ENCODE measurements around the gene SLC22A7. TPM values are rescaled to one million over a fixed set of nuclear protein-coding genes. Genes with fewer than 3 reads are reported as not detected.
A peak's percentile ranks its signal among the peaks of the same experiment; 100 is the strongest.

The SLC22A7 gene
- total RNA-seq, 1 experiment from 2014 or later, result not detected

GRCh38 chr6:43264599-43265145 lies 33.4 kb upstream of the SLC22A7 start:
- DNase-seq (ENCODE audit: low spot score), result no peak

DNA sequence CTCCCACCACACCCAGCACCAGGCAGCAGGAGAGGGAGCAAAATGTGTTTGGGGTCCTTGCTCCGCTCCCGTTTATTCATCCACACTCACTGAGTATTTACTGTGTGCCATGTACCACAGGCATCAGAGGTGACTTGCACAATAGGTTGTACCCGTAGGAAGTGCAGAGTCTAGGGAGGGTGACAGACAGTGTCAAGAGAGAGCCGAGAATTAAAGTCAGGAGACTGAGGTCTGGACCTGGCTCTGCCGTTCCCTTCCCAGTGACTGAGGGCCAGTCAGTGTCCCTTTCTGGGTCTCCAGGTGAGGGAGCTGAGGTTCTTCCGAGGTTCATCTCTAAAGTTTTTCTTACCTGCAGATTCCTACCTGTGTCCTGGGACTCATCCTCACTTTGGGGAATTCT lies 32.5 kb upstream of the SLC22A7 start:
- no peak for DNase-seq (ENCODE audit: low spot score)

DNA sequence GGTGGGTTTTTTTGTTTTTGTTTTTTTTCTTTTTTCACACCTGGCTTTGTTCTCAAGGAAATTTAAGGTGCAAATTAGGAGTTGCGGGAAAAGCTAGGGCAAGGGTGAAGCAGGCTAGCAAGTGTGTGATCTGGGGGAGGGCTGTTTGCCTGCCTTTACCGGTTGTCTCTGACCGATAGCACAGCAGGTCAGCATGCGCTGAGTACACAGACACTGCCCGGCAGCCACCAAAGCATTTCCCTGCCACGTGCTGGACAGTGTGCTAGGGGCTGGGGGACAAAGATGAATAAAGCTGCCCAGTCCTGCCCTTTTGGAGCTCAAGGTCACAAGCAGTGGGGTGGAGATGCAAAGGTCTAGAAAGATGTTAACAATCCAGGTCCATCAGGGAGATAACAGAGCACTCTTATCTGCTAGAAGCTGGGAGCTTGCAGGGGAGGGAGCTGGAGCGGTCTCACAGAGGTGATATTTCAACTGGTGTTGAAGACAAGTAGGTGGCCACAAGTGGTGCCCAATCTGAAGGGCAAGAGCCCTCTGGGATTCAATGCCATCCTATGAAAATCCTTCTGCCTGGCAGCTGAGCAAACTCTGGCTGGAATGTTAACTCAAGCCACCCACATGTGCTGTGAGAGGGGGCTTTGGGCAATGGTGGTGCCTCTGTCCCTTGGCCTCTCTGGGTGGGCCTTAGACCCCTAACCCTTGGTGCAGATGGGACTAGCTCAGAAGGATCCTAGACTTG lies 30.3 kb upstream of the SLC22A7 start:
- DNase-seq (ENCODE audit: low spot score), result peak; percentile 61

DNA sequence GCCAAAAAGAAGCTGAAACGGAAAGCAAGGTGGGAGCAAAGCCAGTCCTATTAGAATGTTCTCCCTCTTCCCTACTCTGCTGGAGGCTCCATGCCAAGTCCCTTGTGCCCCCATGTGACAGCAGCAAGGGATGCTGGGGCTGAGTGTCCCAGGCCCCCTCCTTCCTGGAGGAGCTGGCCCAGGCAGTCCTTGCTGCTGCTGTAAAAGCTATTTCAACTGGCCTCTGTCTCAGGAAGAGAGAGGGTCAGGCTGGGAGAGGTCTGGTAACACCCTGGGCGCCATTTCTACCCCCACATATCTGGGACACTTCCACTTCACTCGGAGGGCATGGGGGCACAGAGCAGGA lies 29.7 kb upstream of the SLC22A7 start:
- DNase-seq (ENCODE audit: low spot score), result no peak

DNA sequence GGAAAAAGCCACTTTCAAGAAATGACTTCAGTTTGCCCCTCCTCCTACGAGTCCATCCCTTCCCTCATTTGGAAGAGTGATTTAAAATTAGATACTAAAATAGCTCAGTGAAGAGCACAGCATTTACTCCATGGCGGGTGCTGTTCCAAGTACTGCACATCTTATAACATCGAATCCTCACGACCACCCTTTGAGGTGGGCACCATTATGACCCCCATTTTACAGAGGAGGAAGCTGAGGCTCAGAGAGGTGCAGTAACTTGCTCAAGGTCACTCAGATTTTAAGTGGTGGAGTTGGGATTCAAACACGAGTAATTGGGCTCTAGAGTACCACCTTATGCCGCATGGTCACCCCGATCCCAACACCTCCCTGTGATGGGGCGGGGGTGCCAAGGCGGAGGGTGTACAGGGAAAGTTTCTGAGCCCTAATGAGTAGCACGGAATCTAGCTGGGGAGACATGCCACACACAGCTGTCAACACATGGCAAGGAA lies 29.2 kb upstream of the SLC22A7 start:
- DNase-seq (ENCODE audit: low spot score), result no peak

- DNase-seq (ENCODE audit: low spot score), result no peak
These were observed 28.6 kb upstream of the SLC22A7 start for GRCh38 chr6:43269273-43270007.

- DNase-seq (ENCODE audit: low spot score), result no peak
These were observed 26.8 kb upstream of the SLC22A7 start for GRCh38 chr6:43271103-43271815.

DNA sequence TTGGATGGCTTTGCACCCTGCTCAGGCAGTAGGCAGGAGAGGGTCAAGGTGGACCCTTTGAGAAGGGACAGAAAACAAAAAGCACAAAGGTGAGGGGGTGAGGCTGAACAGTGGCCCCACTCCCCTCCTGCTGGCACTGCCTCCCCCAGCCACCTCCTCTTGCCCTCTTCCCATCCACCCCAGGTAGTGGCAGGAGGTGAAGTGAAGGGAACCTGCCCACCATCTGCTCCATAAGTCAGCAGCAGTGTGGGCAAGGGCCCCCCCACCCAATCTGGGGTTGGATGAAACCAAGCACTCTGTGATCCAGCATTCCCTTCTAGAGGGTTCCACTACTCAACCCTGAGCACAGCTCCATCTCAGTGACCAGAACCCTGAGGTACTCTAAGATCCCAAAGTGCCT lies 26.1 kb upstream of the SLC22A7 start:
- DNase-seq (ENCODE audit: low spot score), result no peak

DNA sequence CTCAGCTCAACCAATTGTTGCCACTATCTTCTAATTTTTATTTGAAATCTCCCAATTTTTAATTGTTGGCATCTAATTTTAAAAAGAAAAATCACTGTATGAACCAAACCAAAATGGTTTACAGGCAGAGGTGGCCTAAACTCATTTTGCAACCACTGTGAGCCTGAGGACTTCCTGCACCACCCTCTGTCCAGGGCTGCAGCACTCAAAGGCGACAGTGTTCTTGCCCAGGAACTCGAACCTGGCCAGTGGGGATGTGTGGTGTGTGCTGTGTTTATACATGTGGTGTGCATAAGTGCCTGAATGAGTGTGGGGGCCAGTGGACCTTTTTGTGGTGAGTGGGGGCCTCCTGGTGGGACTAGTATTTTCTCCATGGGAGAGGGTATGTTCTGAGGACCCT lies 24.4 kb upstream of the SLC22A7 start:
- DNase-seq (ENCODE audit: low spot score), result no peak

DNA sequence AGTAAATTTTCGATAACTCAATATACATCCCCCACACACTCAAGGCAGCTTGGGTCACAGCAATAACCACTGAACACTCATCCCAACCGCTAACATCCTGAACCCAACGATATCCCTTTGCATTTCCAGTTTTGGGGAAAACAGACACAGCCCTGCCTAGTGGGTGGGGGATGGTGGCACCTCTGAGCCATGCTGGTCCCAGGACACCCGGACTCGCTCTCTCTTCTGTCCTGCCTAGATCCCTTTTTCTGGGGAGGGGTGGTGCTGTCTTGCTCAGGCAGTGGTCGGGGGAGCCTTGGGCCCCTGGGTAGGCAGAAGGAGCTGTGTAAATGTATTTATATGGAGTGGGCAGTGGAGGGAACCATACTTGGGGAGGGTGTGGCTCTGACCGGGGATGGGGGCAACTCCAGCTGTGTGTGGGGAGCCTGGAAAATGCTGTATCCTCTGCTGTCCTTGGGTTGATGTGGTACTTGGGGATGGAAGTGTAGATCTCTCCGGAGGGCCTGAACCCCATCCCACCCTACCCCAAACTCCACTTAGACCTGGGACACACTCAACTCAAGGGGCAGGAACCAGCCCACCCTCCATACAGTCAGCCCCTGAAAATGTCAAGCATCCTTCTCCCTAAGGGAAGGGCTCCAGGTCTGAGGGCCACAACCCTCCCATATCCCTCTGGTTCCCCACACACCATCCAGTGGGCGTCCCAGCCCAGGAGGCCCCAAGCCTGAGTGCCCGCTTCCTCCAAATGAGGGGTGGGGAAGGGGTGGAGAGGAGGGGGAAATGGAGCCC lies 23.7 kb upstream of the SLC22A7 start:
- DNase-seq (ENCODE audit: low spot score), result no peak

DNA sequence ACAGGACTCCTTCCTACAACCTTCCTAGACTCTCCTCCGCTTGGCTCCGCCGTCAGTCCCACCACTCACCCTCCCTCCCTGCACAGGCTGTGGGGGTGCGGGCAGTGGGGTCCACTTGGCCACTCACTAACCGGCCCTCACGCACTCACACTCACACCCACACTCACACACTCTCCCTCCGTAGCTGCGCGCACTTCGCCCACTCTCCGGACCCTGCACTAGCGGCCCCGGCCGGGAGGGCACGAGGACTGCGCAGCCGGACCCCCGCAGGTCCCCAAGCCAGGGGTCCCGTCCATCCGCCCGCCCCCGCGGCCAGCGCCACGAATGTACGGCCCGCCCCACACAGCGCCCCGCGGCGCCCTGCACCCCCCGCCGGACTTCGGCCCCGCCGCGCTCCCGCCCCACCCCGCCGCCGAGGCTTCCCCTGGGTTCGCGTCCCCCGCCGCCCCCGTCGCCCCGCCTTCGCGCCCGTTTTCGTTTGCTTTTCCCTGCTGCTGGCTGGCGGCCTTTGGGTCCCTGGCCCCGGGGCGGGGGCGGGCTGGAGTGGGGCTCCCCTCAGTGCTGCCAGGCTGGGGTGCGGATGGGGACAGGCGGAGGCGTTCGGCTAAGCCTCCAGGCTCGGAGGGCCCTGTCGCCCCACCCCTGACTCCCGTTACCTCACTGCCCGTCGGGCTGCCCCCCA lies 23.0 kb upstream of the SLC22A7 start:
- DNase-seq (ENCODE audit: low spot score), result no peak

DNA sequence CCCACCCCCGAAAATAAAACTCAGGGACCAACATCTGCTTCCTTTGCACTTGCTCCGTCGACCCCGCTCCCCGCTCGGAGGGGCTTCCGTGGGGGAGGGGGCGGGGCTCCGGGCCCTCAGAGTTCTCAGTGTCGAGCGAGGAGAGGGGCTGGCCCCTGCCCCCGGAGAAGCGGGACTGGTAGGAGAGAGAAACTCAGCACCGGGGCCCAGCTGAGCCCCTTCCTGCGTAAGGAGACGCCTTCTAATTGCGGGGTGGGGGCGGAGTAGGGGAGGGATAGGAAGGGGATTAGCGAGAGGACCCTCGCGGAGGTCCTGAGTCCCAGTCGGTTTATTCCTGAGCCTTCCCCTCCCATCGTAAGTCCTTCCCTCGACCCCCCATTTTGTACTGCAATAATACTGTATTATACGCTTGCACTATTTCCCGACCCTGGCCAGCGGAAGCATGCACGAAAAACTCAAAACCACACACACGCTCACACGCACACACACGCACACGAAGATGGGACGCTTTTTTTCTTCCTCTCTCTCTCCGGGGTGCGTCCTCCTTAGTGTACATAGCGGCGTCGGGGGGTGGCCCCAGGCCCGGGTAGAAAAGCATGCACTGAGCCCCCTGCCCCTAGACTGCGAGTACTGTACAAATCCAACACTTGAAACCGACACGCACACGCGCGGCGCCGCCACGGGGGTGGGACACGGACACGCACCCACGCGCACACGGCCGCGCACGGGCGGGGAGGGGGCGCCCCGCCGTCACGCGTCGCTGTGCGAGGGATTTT lies 22.1 kb upstream of the SLC22A7 start:
- no peak for DNase-seq (ENCODE audit: low spot score)

- DNase-seq (ENCODE audit: low spot score), result peak; percentile 56
These were observed 21.3 kb upstream of the SLC22A7 start for GRCh38 chr6:43276577-43277305.

GRCh38 chr6:43277306-43277642 lies 20.8 kb upstream of the SLC22A7 start:
- DNase-seq (ENCODE audit: low spot score), result peak; percentile 27

DNA sequence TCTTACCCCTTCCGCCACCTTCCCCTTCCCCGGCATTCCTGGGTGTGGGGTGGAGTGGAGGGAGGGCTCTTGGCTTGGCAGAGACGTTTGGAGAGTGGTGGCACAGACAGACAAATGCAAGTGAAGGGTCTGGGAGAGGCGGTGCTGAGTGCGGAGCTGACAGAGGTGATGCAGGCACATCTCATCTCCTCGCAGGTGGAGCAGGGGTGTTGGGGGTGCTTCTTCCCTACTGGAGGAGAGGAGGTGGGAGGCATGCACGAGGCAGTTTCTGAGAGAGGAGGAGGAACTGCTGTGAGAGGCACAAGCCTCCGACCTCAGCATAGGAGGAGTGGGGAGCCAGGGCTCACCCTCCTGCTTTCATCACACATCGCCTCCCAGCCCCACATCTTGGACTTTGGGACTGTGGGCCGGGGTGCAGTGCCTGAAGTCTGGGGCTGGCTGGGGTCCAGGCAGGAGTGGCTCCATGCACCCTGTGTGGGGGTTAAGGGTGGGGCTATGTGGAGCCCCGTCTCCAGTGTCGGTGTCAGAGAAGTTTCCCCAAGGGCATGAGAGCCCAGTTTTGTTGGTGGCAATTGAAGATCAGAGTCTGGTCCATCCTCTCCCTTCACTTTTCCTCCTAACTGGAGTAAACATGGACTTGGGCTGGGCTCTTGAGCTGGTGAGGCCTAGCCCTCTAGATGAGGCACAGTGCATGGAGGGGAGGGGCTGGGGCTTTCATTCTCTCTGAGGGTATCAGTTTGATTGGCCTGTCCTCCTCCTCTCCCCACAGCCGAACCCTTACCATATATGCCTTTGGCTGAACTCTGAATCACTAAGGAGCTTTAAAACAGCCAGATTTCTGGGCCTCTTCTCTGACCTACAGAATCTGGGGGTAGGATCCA lies 20.2 kb upstream of the SLC22A7 start:
- peak; percentile 69 for DNase-seq (ENCODE audit: low spot score)

- DNase-seq (ENCODE audit: low spot score), result peak; percentile 63
These were observed 19.5 kb upstream of the SLC22A7 start for GRCh38 chr6:43278524-43279078.

GRCh38 chr6:43280234-43280633 lies 17.8 kb upstream of the SLC22A7 start:
- DNase-seq (ENCODE audit: low spot score), result no peak

- DNase-seq (ENCODE audit: low spot score), result no peak
These were observed 16.0 kb upstream of the SLC22A7 start for GRCh38 chr6:43282060-43282459.
